Measurements from ENCODE around the gene ANKRD11.
A peak's percentile ranks its signal among the peaks of the same experiment; 100 is the strongest.
"Not testable (repeated sequence)": the region's sequence is repeated elsewhere in the genome, so short reads cannot be mapped to it uniquely, and the experiment has no call there.

The ANKRD11 gene

GRCh38 chr16:89484923-89485679, 5.3 kb downstream of the ANKRD11 start:
- no peak for DNase-seq
- in situ Hi-C loops (cut with HindIII; ENCODE audit: low pct_ligation_motif_present, low pct_unique_long_range_greater_than_20kb, low sequenced_read_pairs): no loop called here

GRCh38 chr16:89484041-89484501, 6.3 kb downstream of the ANKRD11 start:
- no peak for DNase-seq
- in situ Hi-C loops (cut with HindIII; ENCODE audit: low pct_ligation_motif_present, low pct_unique_long_range_greater_than_20kb, low sequenced_read_pairs): no loop called here

- in situ Hi-C loops (cut with HindIII; ENCODE audit: low pct_ligation_motif_present, low pct_unique_long_range_greater_than_20kb, low sequenced_read_pairs): no loop called here
- no peak for DNase-seq
Observed at GRCh38 chr16:89482817-89483205, 7.5 kb downstream of the ANKRD11 start.

GRCh38 chr16:89482150-89482816, 8.1 kb downstream of the ANKRD11 start:
- no peak for DNase-seq
- in situ Hi-C loops (cut with HindIII; ENCODE audit: low pct_ligation_motif_present, low pct_unique_long_range_greater_than_20kb, low sequenced_read_pairs): no loop called here

GRCh38 chr16:89481356-89481955, 8.9 kb downstream of the ANKRD11 start:
- no peak for DNase-seq
- in situ Hi-C loops (cut with HindIII; ENCODE audit: low pct_ligation_motif_present, low pct_unique_long_range_greater_than_20kb, low sequenced_read_pairs): no loop called here

GRCh38 chr16:89478576-89479221, 11.7 kb downstream of the ANKRD11 start:
- in situ Hi-C loops (cut with HindIII; ENCODE audit: low pct_ligation_motif_present, low pct_unique_long_range_greater_than_20kb, low sequenced_read_pairs): no loop called here
- no peak for DNase-seq

GRCh38 chr16:89476811-89477261, 13.5 kb downstream of the ANKRD11 start:
- no peak for DNase-seq
- in situ Hi-C loops (cut with HindIII; ENCODE audit: low pct_ligation_motif_present, low pct_unique_long_range_greater_than_20kb, low sequenced_read_pairs): no loop called here

- in situ Hi-C loops (cut with HindIII; ENCODE audit: low pct_ligation_motif_present, low pct_unique_long_range_greater_than_20kb, low sequenced_read_pairs): no loop called here
- no peak for DNase-seq
Observed at GRCh38 chr16:89476379-89476778, 14.0 kb downstream of the ANKRD11 start.

- in situ Hi-C loops (cut with HindIII; ENCODE audit: low pct_ligation_motif_present, low pct_unique_long_range_greater_than_20kb, low sequenced_read_pairs): no loop called here
- no peak for DNase-seq
Observed at GRCh38 chr16:89475144-89475543, 15.2 kb downstream of the ANKRD11 start.

- in situ Hi-C loops (cut with HindIII; ENCODE audit: low pct_ligation_motif_present, low pct_unique_long_range_greater_than_20kb, low sequenced_read_pairs): no loop called here
- DNase-seq: no peak
Observed at GRCh38 chr16:89473791-89474414, 16.5 kb downstream of the ANKRD11 start.

- in situ Hi-C loops (cut with HindIII; ENCODE audit: low pct_ligation_motif_present, low pct_unique_long_range_greater_than_20kb, low sequenced_read_pairs): no loop called here
- no peak for DNase-seq
Observed at GRCh38 chr16:89473136-89473712, 17.1 kb downstream of the ANKRD11 start.

- in situ Hi-C loops (cut with HindIII; ENCODE audit: low pct_ligation_motif_present, low pct_unique_long_range_greater_than_20kb, low sequenced_read_pairs): no loop called here
- no peak for DNase-seq
Observed at GRCh38 chr16:89472711-89473075, 17.7 kb downstream of the ANKRD11 start.

- no peak for DNase-seq
- in situ Hi-C loops (cut with HindIII; ENCODE audit: low pct_ligation_motif_present, low pct_unique_long_range_greater_than_20kb, low sequenced_read_pairs): no loop called here
Observed at GRCh38 chr16:89467382-89467781, 23.0 kb downstream of the ANKRD11 start.

- in situ Hi-C loops (cut with HindIII; ENCODE audit: low pct_ligation_motif_present, low pct_unique_long_range_greater_than_20kb, low sequenced_read_pairs): no loop called here
- DNase-seq: no peak
Observed at GRCh38 chr16:89466920-89467319, 23.4 kb downstream of the ANKRD11 start.

- DNase-seq; in situ Hi-C loops (cut with HindIII; ENCODE audit: low pct_ligation_motif_present, low pct_unique_long_range_greater_than_20kb, low sequenced_read_pairs): not testable (repeated sequence)
Observed at GRCh38 chr16:89463312-89463711, 27.0 kb downstream of the ANKRD11 start.

GRCh38 chr16:89462639-89463038, 27.7 kb downstream of the ANKRD11 start:
- DNase-seq; in situ Hi-C loops (cut with HindIII; ENCODE audit: low pct_ligation_motif_present, low pct_unique_long_range_greater_than_20kb, low sequenced_read_pairs): not testable (repeated sequence)

GRCh38 chr16:89461890-89462289, 28.5 kb downstream of the ANKRD11 start:
- in situ Hi-C loops (cut with HindIII; ENCODE audit: low pct_ligation_motif_present, low pct_unique_long_range_greater_than_20kb, low sequenced_read_pairs): not testable (repeated sequence)
- peak; percentile 52 for DNase-seq

GRCh38 chr16:89460556-89460955, 29.8 kb downstream of the ANKRD11 start:
- no peak for DNase-seq

More at GRCh38 chr16:89460556-89460955, 29.8 kb downstream of the ANKRD11 start:
- in situ Hi-C loops (cut with HindIII; ENCODE audit: low pct_ligation_motif_present, low pct_unique_long_range_greater_than_20kb, low sequenced_read_pairs): no loop called here

Measured in ACHN (cell line).